ENCODE results near the gene PACSIN2.

DNA sequence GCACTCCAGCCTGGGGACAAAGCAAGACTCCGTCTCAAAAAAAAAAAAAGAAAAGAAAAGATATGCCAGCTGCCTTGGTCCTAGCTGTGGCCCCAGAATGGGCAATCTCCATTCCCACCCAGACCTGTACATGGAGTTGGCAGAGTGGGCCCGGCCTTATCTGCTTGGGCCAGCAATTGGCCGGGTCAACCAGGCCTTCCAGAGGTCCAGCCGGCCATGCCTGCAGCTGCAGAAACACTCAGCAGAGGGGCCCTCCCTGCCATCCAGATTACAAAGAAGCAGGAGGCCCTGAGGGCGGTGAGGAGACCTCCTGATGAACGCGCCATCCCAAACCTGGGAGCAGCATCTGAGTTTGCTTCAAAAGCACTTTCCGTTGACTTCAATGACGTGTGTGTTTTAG lies 131.0 kb downstream of the PACSIN2 start:
- TF ChIP-seq, protein P1, sequence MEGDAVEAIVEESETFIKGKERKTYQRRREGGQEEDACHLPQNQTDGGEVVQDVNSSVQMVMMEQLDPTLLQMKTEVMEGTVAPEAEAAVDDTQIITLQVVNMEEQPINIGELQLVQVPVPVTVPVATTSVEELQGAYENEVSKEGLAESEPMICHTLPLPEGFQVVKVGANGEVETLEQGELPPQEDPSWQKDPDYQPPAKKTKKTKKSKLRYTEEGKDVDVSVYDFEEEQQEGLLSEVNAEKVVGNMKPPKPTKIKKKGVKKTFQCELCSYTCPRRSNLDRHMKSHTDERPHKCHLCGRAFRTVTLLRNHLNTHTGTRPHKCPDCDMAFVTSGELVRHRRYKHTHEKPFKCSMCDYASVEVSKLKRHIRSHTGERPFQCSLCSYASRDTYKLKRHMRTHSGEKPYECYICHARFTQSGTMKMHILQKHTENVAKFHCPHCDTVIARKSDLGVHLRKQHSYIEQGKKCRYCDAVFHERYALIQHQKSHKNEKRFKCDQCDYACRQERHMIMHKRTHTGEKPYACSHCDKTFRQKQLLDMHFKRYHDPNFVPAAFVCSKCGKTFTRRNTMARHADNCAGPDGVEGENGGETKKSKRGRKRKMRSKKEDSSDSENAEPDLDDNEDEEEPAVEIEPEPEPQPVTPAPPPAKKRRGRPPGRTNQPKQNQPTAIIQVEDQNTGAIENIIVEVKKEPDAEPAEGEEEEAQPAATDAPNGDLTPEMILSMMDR (IDR thresholded peaks at IDR 0.05; ENCODE audit: low read depth, low read length, poor library complexity, severe bottlenecking): no peak
- no peak for TF ChIP-seq EZH2phosphoT487 (IDR thresholded peaks at IDR 0.05; ENCODE audit: borderline replicate concordance, low read length)

Data from DOHH2 (cell line).